Measurements from ENCODE around the gene COMP.
"Not testable (repeated sequence)": the region's sequence is repeated elsewhere in the genome, so short reads cannot be mapped to it uniquely, and the experiment has no call there.

COMP gene

GRCh38 chr19:18745931-18746330 lies 45.2 kb downstream of the COMP start:
- DNase-seq (ENCODE audit: low read depth in 2 of 2) = no peak

- DNase-seq (ENCODE audit: low read depth in 2 of 2) = no peak
These were observed 45.9 kb downstream of the COMP start for GRCh38 chr19:18745012-18745735.

GRCh38 chr19:18743784-18744418 lies 47.2 kb downstream of the COMP start:
- no peak for DNase-seq (ENCODE audit: low read depth in 2 of 2)

GRCh38 chr19:18742838-18743783 lies 48.0 kb downstream of the COMP start:
- no peak for DNase-seq (ENCODE audit: low read depth in 2 of 2)

GRCh38 chr19:18742324-18742723 lies 48.8 kb downstream of the COMP start:
- DNase-seq (ENCODE audit: low read depth in 2 of 2) = no peak

GRCh38 chr19:18741124-18742121 lies 49.7 kb downstream of the COMP start:
- no peak for DNase-seq (ENCODE audit: low read depth in 2 of 2)

- no peak for DNase-seq (ENCODE audit: low read depth in 2 of 2)
These were observed 52.0 kb downstream of the COMP start for GRCh38 chr19:18738961-18739690.

- no peak for DNase-seq (ENCODE audit: low read depth in 2 of 2)
These were observed 53.2 kb downstream of the COMP start for GRCh38 chr19:18737954-18738351.

GRCh38 chr19:18737337-18737953 lies 53.7 kb downstream of the COMP start:
- no peak for DNase-seq (ENCODE audit: low read depth in 2 of 2)

- no peak for DNase-seq (ENCODE audit: low read depth in 2 of 2)
These were observed 54.4 kb downstream of the COMP start for GRCh38 chr19:18736415-18737336.

GRCh38 chr19:18735752-18736151 lies 55.4 kb downstream of the COMP start:
- no peak for DNase-seq (ENCODE audit: low read depth in 2 of 2)

GRCh38 chr19:18735324-18735723 lies 55.8 kb downstream of the COMP start:
- no peak for DNase-seq (ENCODE audit: low read depth in 2 of 2)

- not testable (repeated sequence) for DNase-seq (ENCODE audit: low read depth in 2 of 2)
These were observed 57.3 kb downstream of the COMP start for GRCh38 chr19:18733762-18734332.

GRCh38 chr19:18733196-18733647 lies 57.9 kb downstream of the COMP start:
- no peak for DNase-seq (ENCODE audit: low read depth in 2 of 2)
